ENCODE results near the gene CTSL. TPM values are rescaled to one million over a fixed set of nuclear protein-coding genes. Genes with fewer than 3 reads are reported as not detected.

The CTSL gene
- total and polyA plus RNA-seq, 9 donors = 42.8 to 80.3 (median 50.9) TPM

GRCh38 chr9:87776481-87777379 lies 50.8 kb downstream of the CTSL start:
- Histone ChIP-seq H3K4me3 (ENCODE audit: low read length) (no peak overlapping the region), H3K4me1 (ENCODE audit: control insufficient read depth, insufficient read depth, low read length) (no peaks in the 10 kb centered on the region), H3K27ac (ENCODE audit: low read length) (no peak overlapping the region), H3K9me3 (replicated peaks; ENCODE audit: control insufficient read depth, low read depth, low read length) (no peaks in the 10 kb centered on the region), H3K27me3 (ENCODE audit: control insufficient read depth, insufficient read depth, low read length) (no peaks in the 10 kb centered on the region), H3K36me3 (ENCODE audit: control insufficient read depth, insufficient read depth, low read length) (no peaks in the 10 kb centered on the region)
- no peak for DNase-seq
- WGBS (ENCODE audit: insufficient coverage) = 50% methylated on average over 3 of the region's 8 CpGs

- Histone ChIP-seq H3K27me3 (ENCODE audit: control insufficient read depth, insufficient read depth, low read length) (no peaks in the 10 kb centered on the region), H3K4me1 (ENCODE audit: control insufficient read depth, insufficient read depth, low read length) (no peaks in the 10 kb centered on the region), H3K9me3 (replicated peaks; ENCODE audit: control insufficient read depth, low read depth, low read length) (no peaks in the 10 kb centered on the region), H3K4me3 (ENCODE audit: low read length) (no peak overlapping the region), H3K36me3 (ENCODE audit: control insufficient read depth, insufficient read depth, low read length) (no peaks in the 10 kb centered on the region), H3K27ac (ENCODE audit: low read length) (no peak overlapping the region)
- no peak for DNase-seq
- WGBS (ENCODE audit: insufficient coverage) = no CpG with 5 or more reads among the region's 4 CpGs
Measured at GRCh38 chr9:87778996-87779395, 53.1 kb downstream of the CTSL start.

Other genes starting within 250 kb of the CTSL start
- gene DAPK1, start 228.3 kb upstream of the CTSL start, total RNA-seq = 18.8 TPM
- 10 to 100 TPM; 14.9 to 24.3 (median 19.9) TPM for gene DAPK1, start 228.3 kb upstream of the CTSL start, polyA plus RNA-seq (ENCODE audit: insufficient read depth in 1 of 8, insufficient read length in 8 of 8, low replicate concordance in 1 of 8)
- gene SPATA31E1, start 156.8 kb downstream of the CTSL start, total RNA-seq = not detected
- not detected for gene SPATA31E1, start 156.8 kb downstream of the CTSL start, polyA plus RNA-seq (ENCODE audit: insufficient read depth in 1 of 8, insufficient read length in 8 of 8, low replicate concordance in 1 of 8)
- 0.04 TPM for gene SPATA31C1, start 191.8 kb downstream of the CTSL start, total RNA-seq
- gene SPATA31C1, start 191.8 kb downstream of the CTSL start, polyA plus RNA-seq (ENCODE audit: insufficient read depth in 1 of 8, insufficient read length in 8 of 8, low replicate concordance in 1 of 8) = under 1 TPM in 6 of 8 donors, not detected in 2; 0.04 to 0.49 (median 0.13) TPM
- gene CDK20, start 248.4 kb downstream of the CTSL start, total RNA-seq = 5.3 TPM
- 1 to 10 TPM; 5.4 to 7.7 (median 6.1) TPM for gene CDK20, start 248.4 kb downstream of the CTSL start, polyA plus RNA-seq (ENCODE audit: insufficient read depth in 1 of 8, insufficient read length in 8 of 8, low replicate concordance in 1 of 8)

All from muscle of leg (tissue), 11 donors.